B cell (primary cell): ENCODE measurements around the gene TSPAN32. TPM values are rescaled to one million over a fixed set of nuclear protein-coding genes. Genes with fewer than 3 reads are reported as not detected.

ENCODE experiments used
- ATAC-seq: fragments of 200-7000 bp; cut with Tn5 transposase; one replicate; pipeline ENCODE4 v1.10.0; 2021; ENCODE audit warnings: low read depth, mild to moderate bottlenecking, moderate number of reproducible peaks, moderate library complexity
- CTCF ChIA-PET: fragments of 350-600 bp; sonication (Branson Sonifier 250); formaldehyde crosslinking; loops from one replicate; lab custom pipeline; 2021; ENCODE audit warnings: antibody characterized with exemption, inconsistent platforms; lab: Charles Lee
- POLR2A ChIA-PET: fragments of 350-600 bp; sonication (Branson Sonifier 250); formaldehyde crosslinking; loops from one replicate; lab custom pipeline; 2021; ENCODE audit warnings: antibody characterized with exemption; lab: Charles Lee
- DNase-seq: peaks from one replicate; pipeline ENCODE4 v3.0.0; 2013
- H2AFZ ChIP-seq: 2 replicates; pipeline ENCODE4 v1.6.1; 2012; ENCODE audit warnings: mild to moderate bottlenecking, low read depth, low read length; ENCODE audit not compliant: insufficient read depth, poor library complexity, severe bottlenecking
- H3K27ac ChIP-seq, 2 donors: 1 replicate in 1 of 2; 2 replicates in 1 of 2; pipeline ENCODE4 v1.5.1; 2012 to 2013; ENCODE audit warnings: low read length in 2 of 2, mild to moderate bottlenecking in 2 of 2, moderate library complexity in 1 of 2
- H3K27me3 ChIP-seq, 4 experiments: fragments of 200-600 bp in 1 of 4; sonication (generic) in 1 of 4; replicated peaks in 1 of 4; 1 replicate in 2 of 4; 2 replicates in 2 of 4; pipeline versions ENCODE4 v1.6.1 to v1.7.0; 2013 to 2016; ENCODE audit warnings: low read length in 3 of 4, mild to moderate bottlenecking in 2 of 4, mixed read lengths in 1 of 4, moderate library complexity in 1 of 4; ENCODE audit not compliant: insufficient read depth in 4 of 4, control insufficient read depth in 3 of 4; ENCODE audit errors: control extremely low read depth in 1 of 4
- H3K36me3 ChIP-seq, 2 experiments: replicated peaks in 1 of 2; 1 replicate in 1 of 2; 2 replicates in 1 of 2; pipeline versions ENCODE4 v1.6.1 to v1.7.1; 2013; ENCODE audit warnings: low read length in 1 of 2; ENCODE audit not compliant: insufficient read depth in 2 of 2, control insufficient read depth in 1 of 2; ENCODE audit errors: control extremely low read depth in 1 of 2, extremely low read depth in 1 of 2
- H3K4me1 ChIP-seq, 2 donors: fragments of 200-600 bp in 1 of 2; sonication (generic) in 1 of 2; 1 replicate in 1 of 2; 2 replicates in 1 of 2; pipeline versions ENCODE4 v1.5.1 to v1.6.1; 2013 to 2017; ENCODE audit warnings: low read length in 2 of 2; ENCODE audit not compliant: control insufficient read depth in 2 of 2, insufficient read depth in 2 of 2
- H3K4me2 ChIP-seq: replicated peaks from 2 replicates; pipeline ENCODE3; 2012; ENCODE audit warnings: mild to moderate bottlenecking, low read depth, low read length; ENCODE audit not compliant: poor library complexity, severe bottlenecking
- H3K4me3 ChIP-seq, 5 experiments: fragments of 200-600 bp in 1 of 5; sonication (generic) in 1 of 5; 1 replicate in 3 of 5; 2 replicates in 2 of 5; pipeline versions ENCODE4 v1.5.1 to v1.7.0; 2011 to 2016; ENCODE audit warnings: low read length in 4 of 5, mild to moderate bottlenecking in 4 of 5, low read depth in 2 of 5, control low read depth in 1 of 5, moderate library complexity in 1 of 5; ENCODE audit not compliant: insufficient read depth in 1 of 5; ENCODE audit errors: control extremely low read depth in 1 of 5, extremely low read depth in 1 of 5
- H3K79me2 ChIP-seq: fragments of 200-600 bp; sonication (generic); one replicate; pipeline ENCODE4 v1.6.0; 2016; ENCODE audit warnings: low read length; ENCODE audit not compliant: control insufficient read depth, insufficient read depth
- H3K9ac ChIP-seq: fragments of 200-600 bp; sonication (generic); 2 replicates; pipeline ENCODE4 v1.6.1; 2017; ENCODE audit warnings: mild to moderate bottlenecking, low read length, moderate library complexity
- H3K9me3 ChIP-seq, 3 donors: one replicate each; pipeline versions ENCODE4 v1.6.1 to v1.7.1; 2013; ENCODE audit warnings: low read length in 2 of 3; ENCODE audit not compliant: control insufficient read depth in 2 of 3, insufficient read depth in 1 of 3; ENCODE audit errors: control extremely low read depth in 1 of 3
- H4K20me1 ChIP-seq: 2 replicates; pipeline ENCODE4 v1.6.0; 2012; ENCODE audit warnings: mild to moderate bottlenecking, low read length; ENCODE audit not compliant: insufficient read depth, control insufficient read depth, poor library complexity, severe bottlenecking
- H3K27ac Mint-ChIP-seq: one replicate; pipeline ENCODE4 v1.8.0; 2021; ENCODE audit warnings: mixed read lengths
- H3K27me3 Mint-ChIP-seq: one replicate; pipeline ENCODE4 v1.8.0; 2021; ENCODE audit warnings: mixed read lengths
- H3K4me1 Mint-ChIP-seq: one replicate; pipeline ENCODE4 v1.8.0; 2021; ENCODE audit warnings: mixed read lengths
- H3K4me3 Mint-ChIP-seq: one replicate; pipeline ENCODE4 v1.8.0; 2021; ENCODE audit warnings: mixed read lengths
- H3K9me3 Mint-ChIP-seq: one replicate; pipeline ENCODE4 v1.8.0; 2022; ENCODE audit warnings: mixed read lengths; ENCODE audit not compliant: insufficient read depth
- CTCF ChIP-seq: fragments of 200-600 bp; IDR thresholded peaks from one replicate; pipeline ENCODE4 v1.8.0; 2022; ENCODE audit warnings: antibody characterized with exemption, mild to moderate bottlenecking
- EZH2 ChIP-seq: IDR thresholded peaks from 2 replicates; pipeline ENCODE4 v1.6.1; 2012; ENCODE audit warnings: borderline replicate concordance, low read depth, mild to moderate bottlenecking, moderate library complexity, low read length; ENCODE audit not compliant: insufficient read depth, poor library complexity, severe bottlenecking
- WGBS: methylation state at CpG from one replicate; pipeline ENCODE4 v1.1.5; 2013; ENCODE audit warnings: missing lambda C conversion rate; ENCODE audit not compliant: insufficient coverage; 5-methylcytosine and 5-hydroxymethylcytosine counted together
- intact Hi-C: fragments of 100-400 bp; cut with micrococcal nuclease; formaldehyde crosslinking; loops from one replicate; pipeline ENCODE4 v1.10.0; 2022
- polyA plus RNA-seq: library from polyadenylated mRNA; depleted of rRNA; stranded (reverse); fragments of >200 nt; gene quantifications from 2 replicates; pipeline ENCODE4 v1.2.3, GENCODE V29; 2012
- total RNA-seq, 2 donors: library from RNA; stranded (reverse); fragments of 120-200 nt in 1 of 2; gene quantifications; 1 replicate in 1 of 2; 2 replicates in 1 of 2; pipeline versions ENCODE4 v1.2.3 to v1.2.4, GENCODE V29; 2013 to 2022

TSPAN32 gene
- total and polyA plus RNA-seq, 2 donors (not counting 1 experiment from before 2014, with no cell fraction given): 22.2 to 75.9 TPM

- Histone ChIP-seq H2AFZ (no peak overlapping the region), H3K4me3 (no peak overlapping the region), H3K27ac (no peak overlapping the region), H3K9ac (no peak overlapping the region), H3K4me1 (peaks cover 0 to 13% of the 10 kb centered on the region in 2 donors), H3K27me3 (peaks cover 0 to under 1% (median 0%) of the 10 kb centered on the region in 4 experiments), H3K4me2 (no peak overlapping the region), H4K20me1 (no peaks in the 10 kb centered on the region), H3K79me2 (no peaks in the 10 kb centered on the region), H3K36me3 (no peaks in the 10 kb centered on the region), H3K9me3 (peaks cover 0 to 7% (median 0%) of the 10 kb centered on the region in 3 donors)
- ATAC-seq: no peak
- TF ChIP-seq EZH2 (no peak), CTCF (no peak)
- intact Hi-C loops: no loop called here
- no peak for DNase-seq
- POLR2A ChIA-PET: no interaction called here
- Mint-ChIP-seq H3K27me3 (no peaks in the 10 kb centered on the region), H3K27ac (no peak overlapping the region), H3K4me3 (no peak overlapping the region), H3K9me3 (no peaks in the 10 kb centered on the region), H3K4me1 (no peaks in the 10 kb centered on the region)
- CTCF ChIA-PET: interaction anchor here (0.9 to 3.0 kb wide), 2 partner anchors 12 to 104 kb away, joined by 4 to 11 read pairs; no protein-coding TSS in a partner anchor
- WGBS: 68% methylated on average over 20 of the region's 23 CpGs
Measured at GRCh38 chr11:2316169-2316962, 14.6 kb downstream of the TSPAN32 start.

- no peak overlapping the region for H3K4me2 ChIP-seq
- no peak for TF ChIP-seq EZH2
- TF ChIP-seq CTCF: no peak
- H3K27me3 ChIP-seq: peaks cover 0 to 2% (median 0%) of the 10 kb centered on the region in 4 experiments
- peaks cover 0 to 7% (median 0%) of the 10 kb centered on the region in 3 donors for H3K9me3 ChIP-seq
- no peaks in the 10 kb centered on the region for H4K20me1 ChIP-seq
- intact Hi-C loops: no loop called here
- ATAC-seq (no peak), DNase-seq (no peak)
- H3K27me3 Mint-ChIP-seq: peaks cover 4% of the 10 kb centered on the region
- no peak overlapping the region for H3K4me3 Mint-ChIP-seq
- CTCF ChIA-PET: interaction anchor here (0.9 to 3.0 kb wide), 3 partner anchors 11 to 103 kb away, joined by 4 to 11 read pairs (median 4); no protein-coding TSS in a partner anchor
- no peak overlapping the region for H2AFZ ChIP-seq
- H3K27ac Mint-ChIP-seq: no peak overlapping the region
- peaks cover 0 to 13% of the 10 kb centered on the region in 2 donors for H3K4me1 ChIP-seq
- no peaks in the 10 kb centered on the region for H3K79me2 ChIP-seq
- no peaks in the 10 kb centered on the region for H3K9me3 Mint-ChIP-seq
- WGBS: 70% methylated on average over 3 of the region's 3 CpGs
- no peaks in the 10 kb centered on the region for H3K36me3 ChIP-seq
- no peak overlapping the region for H3K27ac ChIP-seq
- no peak overlapping the region for H3K9ac ChIP-seq
- POLR2A ChIA-PET: no interaction called here
- H3K4me1 Mint-ChIP-seq: no peaks in the 10 kb centered on the region
- H3K4me3 ChIP-seq: no peak overlapping the region
Measured at GRCh38 chr11:2316963-2317244, 15.1 kb downstream of the TSPAN32 start.
